Mucosa of rectum (tissue), 2 donors: ENCODE data around the gene SEPTIN7.
"Not testable (repeated sequence)": the region's sequence is repeated elsewhere in the genome, so short reads cannot be mapped to it uniquely, and the experiment has no call there.

ENCODE experiments used
- H3K27ac ChIP-seq, 2 donors: one replicate each; pipeline ENCODE4 v1.7.0; 2013; ENCODE audit warnings: inconsistent platforms in 2 of 2, low read depth in 2 of 2, low read length in 2 of 2
- H3K27me3 ChIP-seq, 2 donors: one replicate each; pipeline ENCODE4 v1.7.0; 2013; ENCODE audit warnings: low read length in 2 of 2; ENCODE audit not compliant: control insufficient read depth in 2 of 2, insufficient read depth in 2 of 2
- H3K36me3 ChIP-seq, 2 donors: one replicate each; pipeline ENCODE4 v1.7.0; 2013; ENCODE audit warnings: low read length in 2 of 2; ENCODE audit not compliant: control insufficient read depth in 2 of 2, insufficient read depth in 2 of 2
- H3K4me1 ChIP-seq, 2 donors: one replicate each; pipeline ENCODE4 v1.7.0; 2013; ENCODE audit warnings: low read length in 2 of 2, mild to moderate bottlenecking in 1 of 2; ENCODE audit not compliant: control insufficient read depth in 2 of 2, insufficient read depth in 2 of 2
- H3K4me3 ChIP-seq, 2 donors: one replicate each; pipeline ENCODE4 v1.7.0; 2013; ENCODE audit warnings: low read length in 2 of 2
- H3K9ac ChIP-seq, 2 donors: one replicate each; pipeline ENCODE4 v1.7.0; 2013; ENCODE audit warnings: low read length in 2 of 2, low read depth in 1 of 2, mild to moderate bottlenecking in 1 of 2
- H3K9me3 ChIP-seq, 2 donors: one replicate each; pipeline ENCODE4 v1.7.0; 2013; ENCODE audit warnings: low read length in 2 of 2; ENCODE audit not compliant: control insufficient read depth in 2 of 2
- donor health status: healthy.
- donor health status: Normal muscosa, but diverticular disease.

The SEPTIN7 gene

DNA sequence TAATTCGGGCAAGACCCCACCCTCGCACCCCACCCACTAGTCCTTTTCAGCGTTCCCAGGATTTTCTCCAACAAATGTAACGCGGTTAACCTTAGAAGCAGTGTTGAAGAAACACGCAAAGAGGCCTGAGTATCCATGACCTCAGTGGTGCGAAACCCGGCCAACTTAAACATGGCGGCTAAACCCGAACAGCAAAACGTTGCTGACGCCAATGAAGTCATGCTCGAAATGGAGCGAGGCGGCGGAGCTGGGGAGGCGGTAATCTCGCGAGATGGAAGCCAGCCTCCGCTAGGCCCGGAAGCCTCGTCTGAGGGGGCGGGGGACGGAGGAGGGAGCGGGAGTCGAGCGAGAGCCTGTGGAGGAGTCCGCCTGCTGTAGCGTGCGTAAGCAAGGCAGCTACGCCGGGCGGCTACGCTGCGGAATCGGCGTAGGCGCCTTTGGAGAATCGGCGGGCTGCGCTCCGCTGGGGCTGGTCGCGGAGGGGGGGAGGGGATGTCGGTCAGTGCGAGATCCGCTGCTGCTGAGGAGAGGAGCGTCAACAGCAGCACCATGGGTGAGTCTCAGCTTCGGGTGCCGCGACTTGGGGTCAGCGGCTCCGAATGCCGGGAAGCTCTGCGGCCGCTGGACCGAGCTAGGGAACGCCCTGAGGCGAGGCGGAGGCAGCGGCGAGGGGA lies at the start of gene SEPTIN7:
TSS of gene SEPTIN7 (plus strand) at position 340 of the 674 bp plus-strand sequence. CDS start at position 493, 153 bp downstream.
- Histone ChIP-seq H3K27ac (peak within 1 kb of the TSS; percentile 98), H3K4me1 (peaks cover 5 to 13% of the 10 kb centered on the region in 2 donors), H3K9me3 (no peaks in the 10 kb centered on the region), H3K36me3 (no peaks in the 10 kb centered on the region), H3K9ac (peak within 1 kb of the TSS; percentile 77 to 90), H3K4me3 (peak within 1 kb of the TSS; percentile 93 to 96), H3K27me3 (no peaks in the 10 kb centered on the region)

GRCh38 chr7:35752742-35753141 lies 48.1 kb upstream of the SEPTIN7 start:
- Histone ChIP-seq H3K4me3 (no peak overlapping the region), H3K9me3 (no peaks in the 10 kb centered on the region), H3K36me3 (no peaks in the 10 kb centered on the region), H3K27ac (no peak overlapping the region), H3K4me1 (no peaks in the 10 kb centered on the region), H3K27me3 (no peaks in the 10 kb centered on the region), H3K9ac (no peak overlapping the region)

DNA sequence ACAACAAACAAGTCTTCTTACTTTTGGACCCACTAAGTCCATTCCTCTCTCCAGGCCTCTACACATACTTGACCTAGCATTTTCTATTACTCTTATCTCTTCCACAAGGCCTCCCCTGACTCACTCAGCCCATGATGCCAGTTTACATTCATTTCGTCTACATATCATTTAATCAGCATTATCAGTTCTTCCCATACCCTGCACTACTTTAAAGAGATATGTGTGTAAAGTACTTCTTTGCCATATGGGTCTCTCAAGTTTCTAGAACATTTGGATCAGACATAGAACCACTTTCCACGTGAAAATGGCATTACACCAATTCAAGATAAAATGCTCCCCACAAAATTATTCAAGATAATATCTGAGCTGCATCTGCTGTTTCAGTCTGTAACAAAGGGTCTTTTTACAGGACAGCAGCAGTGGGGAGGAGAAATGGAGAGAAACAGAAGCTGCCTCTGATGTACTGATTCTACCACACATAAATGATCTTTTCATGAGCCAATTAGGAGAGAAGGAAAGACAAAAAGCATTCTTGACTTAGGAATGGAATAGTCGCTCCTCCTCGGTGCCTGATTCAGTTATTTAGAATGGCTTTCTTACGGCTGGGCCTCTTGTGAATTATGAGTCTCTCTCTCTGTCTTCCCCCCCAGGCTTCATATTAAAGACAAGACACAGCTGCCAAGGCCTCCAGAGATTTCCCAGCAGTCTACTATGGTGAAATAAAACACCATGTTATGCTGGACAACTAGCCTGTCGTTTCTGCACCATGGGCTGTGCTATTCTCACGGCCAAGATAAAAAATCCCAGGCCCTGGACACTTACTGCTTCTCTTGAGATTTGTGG lies 46.9 kb upstream of the SEPTIN7 start:
- no peaks in the 10 kb centered on the region for H3K9me3 ChIP-seq
- no peaks in the 10 kb centered on the region for H3K4me1 ChIP-seq
- H3K36me3 ChIP-seq: no peaks in the 10 kb centered on the region
- peak overlapping the region in 1 of 2 donors; percentile 3 for H3K27ac ChIP-seq
- H3K9ac ChIP-seq: no peak overlapping the region
- H3K4me3 ChIP-seq: no peak overlapping the region
- H3K27me3 ChIP-seq: no peaks in the 10 kb centered on the region

DNA sequence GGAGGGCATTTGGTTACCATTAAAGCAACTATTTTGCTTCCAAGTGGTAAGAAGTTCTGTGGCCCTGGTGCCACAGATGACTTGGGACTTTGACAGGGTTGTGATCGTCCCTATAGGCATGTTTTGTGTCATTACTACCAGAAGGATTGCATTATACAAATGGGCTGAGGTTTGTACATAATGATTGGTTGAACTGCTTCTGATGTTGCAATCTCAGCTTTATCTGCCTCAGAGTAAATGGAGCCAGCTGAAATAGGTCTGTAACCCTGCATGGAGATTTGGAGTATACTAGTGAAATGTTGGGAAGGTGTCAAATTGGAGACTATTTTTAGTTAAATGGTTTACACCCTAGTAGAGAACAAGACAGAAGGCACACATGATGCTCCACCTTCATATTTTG lies 46.1 kb upstream of the SEPTIN7 start:
- Histone ChIP-seq H3K9ac (no peak overlapping the region), H3K4me3 (no peak overlapping the region), H3K27me3 (no peaks in the 10 kb centered on the region), H3K4me1 (no peaks in the 10 kb centered on the region), H3K27ac (no peak overlapping the region), H3K36me3 (no peaks in the 10 kb centered on the region), H3K9me3 (no peaks in the 10 kb centered on the region)

- Histone ChIP-seq H3K27me3 (no peaks in the 10 kb centered on the region), H3K36me3 (no peaks in the 10 kb centered on the region), H3K9me3 (no peaks in the 10 kb centered on the region), H3K9ac (no peak overlapping the region), H3K27ac (no peak overlapping the region), H3K4me3 (no peak overlapping the region), H3K4me1 (no peaks in the 10 kb centered on the region)
These were observed 45.1 kb upstream of the SEPTIN7 start for GRCh38 chr7:35755711-35756110.

DNA sequence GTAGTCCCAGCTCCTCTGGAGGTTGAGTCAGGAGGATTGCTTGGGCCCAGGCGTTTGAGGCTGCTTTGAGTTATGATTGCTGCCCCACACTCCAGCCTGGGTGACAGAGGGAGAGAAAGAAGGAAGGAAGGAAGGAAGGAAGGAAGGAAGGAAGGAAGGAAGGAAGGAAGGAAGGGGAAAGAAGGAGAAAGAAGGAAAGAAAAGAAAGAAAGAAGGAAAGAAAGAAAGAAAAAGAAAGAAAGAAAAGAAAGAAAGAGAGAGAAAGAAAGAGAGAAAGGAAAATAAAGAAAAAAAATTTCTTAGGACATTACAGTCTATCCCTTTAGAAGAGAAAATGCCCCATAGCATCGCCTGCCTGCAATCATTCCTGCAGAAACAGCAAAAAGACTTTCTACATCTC lies 44.4 kb upstream of the SEPTIN7 start:
- H3K4me3 ChIP-seq, H3K9me3 ChIP-seq, H3K36me3 ChIP-seq, H3K27me3 ChIP-seq, H3K9ac ChIP-seq, H3K27ac ChIP-seq, H3K4me1 ChIP-seq: not testable (repeated sequence)

GRCh38 chr7:35757574-35757973 lies 43.3 kb upstream of the SEPTIN7 start:
- no peaks in the 10 kb centered on the region for H3K27me3 ChIP-seq
- H3K36me3 ChIP-seq: no peaks in the 10 kb centered on the region
- H3K4me3 ChIP-seq: no peak overlapping the region
- no peaks in the 10 kb centered on the region for H3K9me3 ChIP-seq
- H3K27ac ChIP-seq: no peak overlapping the region
- H3K4me1 ChIP-seq: peaks cover 0 to 2% of the 10 kb centered on the region in 2 donors
- H3K9ac ChIP-seq: no peak overlapping the region

DNA sequence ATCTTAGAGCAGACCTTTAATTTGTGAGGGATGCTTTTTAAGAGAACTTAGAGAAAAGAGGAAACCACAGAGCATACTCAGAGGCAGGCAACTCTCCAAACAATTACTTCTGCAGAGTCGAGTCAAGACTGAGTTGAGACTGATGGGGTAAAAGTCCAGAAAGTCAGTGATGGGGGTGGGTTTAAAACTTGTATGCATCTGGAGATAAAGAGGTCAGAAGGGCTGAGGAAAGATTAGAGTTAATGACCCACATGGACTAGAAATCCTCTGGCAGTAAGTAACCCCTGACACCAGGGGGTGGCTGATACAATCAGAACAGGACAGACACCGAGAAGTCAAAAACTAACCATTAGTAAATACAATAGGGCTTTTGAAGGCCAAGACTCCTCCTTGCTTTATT lies 42.4 kb upstream of the SEPTIN7 start:
- Histone ChIP-seq H3K27ac (no peak overlapping the region), H3K9ac (no peak overlapping the region), H3K36me3 (no peaks in the 10 kb centered on the region), H3K4me1 (peaks cover 0 to 2% of the 10 kb centered on the region in 2 donors), H3K9me3 (no peaks in the 10 kb centered on the region), H3K4me3 (no peak overlapping the region), H3K27me3 (no peaks in the 10 kb centered on the region)

DNA sequence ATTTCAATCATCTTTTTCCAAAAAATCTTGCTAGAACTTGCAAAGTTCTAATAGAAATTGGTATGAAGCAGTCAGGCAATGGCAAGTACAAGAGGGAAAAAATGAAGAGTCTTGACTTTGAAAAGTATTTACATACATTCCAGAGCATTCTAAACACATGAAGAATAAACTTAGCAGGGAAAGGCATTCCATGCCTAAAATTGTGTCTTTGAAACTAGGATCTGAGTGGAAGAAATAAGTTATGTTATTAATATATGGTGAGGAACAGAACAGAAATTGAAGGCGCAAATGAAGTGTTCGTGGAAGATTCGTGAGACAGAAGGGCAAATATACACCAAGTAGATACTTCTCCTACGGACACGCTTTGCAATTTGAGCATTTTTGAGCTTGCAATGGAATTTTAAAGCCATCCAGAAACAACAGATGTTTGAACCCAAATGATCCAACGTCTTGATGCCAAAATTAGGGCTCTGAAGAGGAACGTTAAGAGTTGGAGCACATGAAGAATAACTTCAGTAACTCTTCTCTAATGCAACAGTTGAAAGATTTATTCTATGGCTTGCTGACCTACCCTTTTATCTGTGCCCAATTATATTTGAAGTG lies 40.6 kb upstream of the SEPTIN7 start:
- no peak overlapping the region for H3K9ac ChIP-seq
- no peaks in the 10 kb centered on the region for H3K27me3 ChIP-seq
- no peaks in the 10 kb centered on the region for H3K9me3 ChIP-seq
- H3K36me3 ChIP-seq: no peaks in the 10 kb centered on the region
- no peak overlapping the region for H3K27ac ChIP-seq
- H3K4me1 ChIP-seq: peaks cover 0 to 2% of the 10 kb centered on the region in 2 donors
- no peak overlapping the region for H3K4me3 ChIP-seq
